Endodermal cell (in vitro differentiated cells): ENCODE results near the gene FITM2. TPM values are rescaled to one million over a fixed set of nuclear protein-coding genes. Genes with fewer than 3 reads are reported as not detected.

Experiments
- DNase-seq: peaks from one replicate; pipeline ENCODE4 v3.0.0-alpha.2; 2017
- H3K27ac ChIP-seq: 2 replicates; pipeline ENCODE4 v1.5.1; 2013; ENCODE audit warnings: mild to moderate bottlenecking, low read depth, low read length, moderate library complexity
- H3K27me3 ChIP-seq: 2 replicates; pipeline ENCODE4 v1.6.1; 2013; ENCODE audit warnings: mild to moderate bottlenecking, low read length, moderate library complexity; ENCODE audit not compliant: insufficient read depth, control insufficient read depth, poor library complexity, severe bottlenecking
- H3K36me3 ChIP-seq: 2 replicates; pipeline ENCODE4 v1.7.0; 2013; ENCODE audit warnings: mild to moderate bottlenecking, low read length, moderate library complexity; ENCODE audit not compliant: control insufficient read depth, insufficient read depth
- H3K4me1 ChIP-seq: one replicate; pipeline ENCODE4 v1.7.0; 2013; ENCODE audit warnings: low read length; ENCODE audit not compliant: control insufficient read depth, insufficient read depth
- H3K4me3 ChIP-seq: 2 replicates; pipeline ENCODE4 v1.5.1; 2013; ENCODE audit warnings: mild to moderate bottlenecking, low read length, moderate library complexity
- H3K9ac ChIP-seq: 2 replicates; pipeline ENCODE4 v1.6.1; 2013; ENCODE audit warnings: mild to moderate bottlenecking, low read length, moderate library complexity; ENCODE audit not compliant: poor library complexity, severe bottlenecking; ENCODE audit errors: extremely low read depth
- H3K9me3 ChIP-seq: 2 replicates; pipeline ENCODE4 v1.6.1; 2013; ENCODE audit warnings: mild to moderate bottlenecking, low read length, moderate library complexity; ENCODE audit not compliant: control insufficient read depth
- H3K27ac Mint-ChIP-seq: 2 replicates; pipeline ENCODE4 v1.8.0; 2020; ENCODE audit warnings: mixed read lengths
- H3K27me3 Mint-ChIP-seq: 2 replicates; pipeline ENCODE4 v1.8.0; 2021; ENCODE audit warnings: mild to moderate bottlenecking, mixed read lengths; ENCODE audit not compliant: insufficient read depth
- H3K36me3 Mint-ChIP-seq: 2 replicates; pipeline ENCODE4 v1.8.0; 2020; ENCODE audit warnings: low read depth, mixed read lengths
- H3K4me1 Mint-ChIP-seq: 2 replicates; pipeline ENCODE4 v1.8.0; 2020; ENCODE audit warnings: mixed read lengths
- H3K4me3 Mint-ChIP-seq: 2 replicates; pipeline ENCODE4 v1.8.0; 2020; ENCODE audit warnings: mild to moderate bottlenecking, moderate library complexity, mixed read lengths
- H3K9me3 Mint-ChIP-seq: 2 replicates; pipeline ENCODE4 v1.8.0; 2020; ENCODE audit warnings: mild to moderate bottlenecking, mixed read lengths
- CTCF ChIP-seq: fragments of 200-600 bp; sonication (generic); conservative IDR thresholded peaks from 2 replicates; pipeline ENCODE4 v1.5.0; 2021; ENCODE audit warnings: antibody characterized with exemption, mild to moderate bottlenecking
- WGBS, 2 experiments: methylation state at CpG; one replicate each; pipeline versions ENCODE4 v1.1.5 to v1.1.7; 2013; ENCODE audit warnings: missing lambda C conversion rate in 2 of 2, mixed read lengths in 1 of 2; ENCODE audit not compliant: insufficient coverage in 1 of 2, insufficient read length in 1 of 2; 5-methylcytosine and 5-hydroxymethylcytosine counted together
- total RNA-seq, 2 donors: library from RNA; stranded (reverse); fragmentation: NEBNext Ultra II Directional in 1 of 2; extraction: Animal tissue kit (Norgen Biotek cat#: 25700) in 1 of 2; gene quantifications; 2 replicates in 1 of 2; 3 replicates in 1 of 2; pipeline ENCODE4 v1.2.1, GENCODE V29; 2021

FITM2 gene
- total RNA-seq, 2 donors from 2014 or later = 2.4 to 2.9 TPM

DNA sequence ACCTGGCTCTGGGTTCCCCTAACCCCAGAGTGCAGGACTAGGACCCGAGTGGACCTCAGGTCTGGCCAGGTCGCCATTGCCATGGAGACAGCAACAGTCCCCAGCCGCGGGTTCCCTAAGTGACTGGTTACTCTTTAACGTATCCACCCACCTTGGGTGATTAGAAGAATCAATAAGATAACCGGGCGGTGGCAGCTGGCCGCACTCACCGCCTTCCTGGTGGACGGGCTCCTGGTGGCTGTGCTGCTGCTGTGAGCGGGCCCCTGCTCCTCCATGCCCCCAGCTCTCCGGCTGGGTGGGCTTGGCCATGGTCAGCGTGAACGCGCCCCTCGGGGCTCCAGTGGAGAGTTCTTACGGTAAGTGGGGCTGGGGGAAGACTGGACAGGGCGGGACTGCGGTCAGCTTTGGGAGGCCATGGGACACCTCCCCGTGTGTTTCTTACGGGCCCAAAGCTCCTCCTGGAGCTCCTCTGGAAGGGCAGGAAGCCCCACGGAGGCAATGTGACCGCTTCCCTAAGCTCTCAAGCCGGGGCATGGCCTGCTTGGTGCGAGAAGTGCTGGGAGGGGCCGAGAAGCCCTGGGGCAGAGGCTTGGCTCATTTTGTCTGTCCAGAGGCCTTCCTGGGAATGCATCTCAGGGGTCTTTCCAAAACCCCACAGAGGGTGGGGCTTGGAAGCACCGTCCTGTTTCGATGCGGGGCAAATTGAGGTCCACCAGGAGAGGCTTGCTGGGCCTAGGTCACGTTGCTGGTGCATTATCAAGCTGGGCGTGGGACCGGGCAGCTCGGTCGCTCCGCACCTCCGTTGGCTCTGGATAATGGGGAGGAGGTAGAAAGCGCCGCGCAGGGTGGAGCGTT, 44.7 kb upstream of the FITM2 start, which contains the start of gene HNF4A:
TSS of gene HNF4A (plus strand) at position 202 of the 855 bp plus-strand sequence. CDS start at position 308, 106 bp downstream.
- Mint-ChIP-seq H3K4me3 (peak within 1 kb of the TSS; percentile 72), H3K27me3 (no peaks in the 10 kb centered on the region), H3K9me3 (no peaks in the 10 kb centered on the region), H3K4me1 (peaks cover 53% of the 10 kb centered on the region), H3K36me3 (no peaks in the 10 kb centered on the region), H3K27ac (peak within 1 kb of the TSS; percentile 82)
- WGBS, 2 experiments = 86 to 92% methylated on average over 14 to 40 of the region's 40 CpGs
- H3K4me3 ChIP-seq = peak within 1 kb of the TSS; percentile 80
- H3K27me3 ChIP-seq = no peaks in the 10 kb centered on the region
- no peaks in the 10 kb centered on the region for H3K9me3 ChIP-seq
- TF ChIP-seq CTCF = no peak
- H3K27ac ChIP-seq = peak within 1 kb of the TSS; percentile 21
- peak within 1 kb of the TSS; percentile 47 for H3K9ac ChIP-seq
- DNase-seq = no peak
- H3K36me3 ChIP-seq = no peaks in the 10 kb centered on the region
- H3K4me1 ChIP-seq = peaks cover 7% of the 10 kb centered on the region

GRCh38 chr20:44354979-44355497, 44.0 kb upstream of the FITM2 start:
- H3K36me3 ChIP-seq = no peaks in the 10 kb centered on the region
- H3K4me1 ChIP-seq = peaks cover 7% of the 10 kb centered on the region
- H3K27me3 ChIP-seq = no peaks in the 10 kb centered on the region
- H3K27ac Mint-ChIP-seq = peak overlapping the region; percentile 82
- peaks cover 53% of the 10 kb centered on the region for H3K4me1 Mint-ChIP-seq
- H3K4me3 Mint-ChIP-seq = peak overlapping the region; percentile 72
- no peak for DNase-seq
- H3K9me3 Mint-ChIP-seq = no peaks in the 10 kb centered on the region
- H3K27ac ChIP-seq = no peak overlapping the region
- H3K9ac ChIP-seq = no peak overlapping the region
- peak overlapping the region; percentile 80 for H3K4me3 ChIP-seq
- WGBS, 2 experiments = 90 to 93% methylated on average over 4 to 6 of the region's 6 CpGs
- no peaks in the 10 kb centered on the region for H3K36me3 Mint-ChIP-seq
- no peak for TF ChIP-seq CTCF
- no peaks in the 10 kb centered on the region for H3K27me3 Mint-ChIP-seq
- H3K9me3 ChIP-seq = no peaks in the 10 kb centered on the region

GRCh38 chr20:44350567-44350966, 39.6 kb upstream of the FITM2 start:
- TF ChIP-seq CTCF = no peak
- Mint-ChIP-seq H3K27me3 (no peaks in the 10 kb centered on the region), H3K36me3 (no peaks in the 10 kb centered on the region), H3K4me1 (peaks cover 18% of the 10 kb centered on the region), H3K9me3 (no peaks in the 10 kb centered on the region), H3K27ac (no peak overlapping the region), H3K4me3 (no peak overlapping the region)
- H3K27ac ChIP-seq = no peak overlapping the region
- DNase-seq = no peak
- no peaks in the 10 kb centered on the region for H3K36me3 ChIP-seq
- 85 to 95% methylated on average over 6 of the region's 6 CpGs for WGBS, 2 experiments
- no peaks in the 10 kb centered on the region for H3K9me3 ChIP-seq
- H3K4me1 ChIP-seq = no peaks in the 10 kb centered on the region
- H3K4me3 ChIP-seq = no peak overlapping the region
- H3K27me3 ChIP-seq = no peaks in the 10 kb centered on the region
- no peak overlapping the region for H3K9ac ChIP-seq
